ENCODE results near the gene STXBP1. TPM values are rescaled to one million over a fixed set of nuclear protein-coding genes. Genes with fewer than 3 reads are reported as not detected.

STXBP1 gene
- total and polyA plus RNA-seq, 9 of the 15 experiments (the other 6 are each of a cell fraction or from before 2014, with no cell fraction given) = 4.6 to 35.1 (median 9.7) TPM

DNA sequence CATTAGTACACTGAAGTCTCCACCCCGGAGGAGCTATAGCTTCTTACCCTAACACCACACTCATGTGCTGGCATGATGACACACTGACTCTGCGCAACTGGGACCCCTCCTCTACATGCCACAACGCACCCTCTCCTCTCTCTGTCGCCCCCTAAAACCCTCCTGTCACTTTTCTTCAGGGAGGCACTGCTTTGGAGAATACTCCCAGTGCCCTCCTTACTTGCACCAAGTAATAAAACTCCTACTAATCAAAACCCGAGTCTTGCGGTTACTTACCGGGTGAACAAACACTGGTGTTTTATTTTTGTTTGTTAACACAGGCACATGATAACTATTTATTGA, 12.6 kb upstream of the STXBP1 start:
- intact Hi-C loops (cut with micrococcal nuclease) = loop anchor here (10.0 kb wide), 1 partner anchor 275 kb away; the partner anchor contains the start of gene AK1
- no peak for FAIRE-seq
- POLR2A ChIA-PET = interaction anchor here (0.7 kb wide), 1 partner anchor 8 kb away, joined by 3 read pairs; no protein-coding TSS in a partner anchor

More for the DNA sequence above, 12.6 kb upstream of the STXBP1 start:
- TF ChIP-seq NFIC (IDR thresholded peaks at IDR 0.05) (no peak), ZNF830 (CRISPR knock-in tag; IDR thresholded peaks at IDR 0.05) (no peak), E2F3 (CRISPR knock-in tag; IDR thresholded peaks at IDR 0.05) (no peak), ZNF384 (IDR thresholded peaks at IDR 0.05; ENCODE audit: low read depth, low read length) (no peak), ATF4 (CRISPR knock-in tag; IDR thresholded peaks at IDR 0.05) (no peak), ZNF766 (CRISPR knock-in tag; conservative IDR thresholded peaks at IDR 0.05) (no peak), STAG1 (CRISPR knock-in tag; IDR thresholded peaks at IDR 0.05; ENCODE audit: borderline replicate concordance) (no peak), CBX3 (IDR thresholded peaks at IDR 0.05; ENCODE audit: borderline replicate concordance in 1 of 2, low read length in 2 of 2) (no peak), CEBPB (tag; IDR thresholded peaks at IDR 0.05) (no peak), MTA2 (IDR thresholded peaks at IDR 0.05; ENCODE audit: low read depth) (no peak), HINFP (tag; conservative IDR thresholded peaks at IDR 0.05; ENCODE audit: low read depth) (no peak)
- TF ChIP-seq, protein P1, sequence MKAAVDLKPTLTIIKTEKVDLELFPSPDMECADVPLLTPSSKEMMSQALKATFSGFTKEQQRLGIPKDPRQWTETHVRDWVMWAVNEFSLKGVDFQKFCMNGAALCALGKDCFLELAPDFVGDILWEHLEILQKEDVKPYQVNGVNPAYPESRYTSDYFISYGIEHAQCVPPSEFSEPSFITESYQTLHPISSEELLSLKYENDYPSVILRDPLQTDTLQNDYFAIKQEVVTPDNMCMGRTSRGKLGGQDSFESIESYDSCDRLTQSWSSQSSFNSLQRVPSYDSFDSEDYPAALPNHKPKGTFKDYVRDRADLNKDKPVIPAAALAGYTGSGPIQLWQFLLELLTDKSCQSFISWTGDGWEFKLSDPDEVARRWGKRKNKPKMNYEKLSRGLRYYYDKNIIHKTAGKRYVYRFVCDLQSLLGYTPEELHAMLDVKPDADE (conservative IDR thresholded peaks at IDR 0.05; ENCODE audit: control insufficient read depth, low read depth, low read length) = no peak
- TF ChIP-seq, protein P2, sequence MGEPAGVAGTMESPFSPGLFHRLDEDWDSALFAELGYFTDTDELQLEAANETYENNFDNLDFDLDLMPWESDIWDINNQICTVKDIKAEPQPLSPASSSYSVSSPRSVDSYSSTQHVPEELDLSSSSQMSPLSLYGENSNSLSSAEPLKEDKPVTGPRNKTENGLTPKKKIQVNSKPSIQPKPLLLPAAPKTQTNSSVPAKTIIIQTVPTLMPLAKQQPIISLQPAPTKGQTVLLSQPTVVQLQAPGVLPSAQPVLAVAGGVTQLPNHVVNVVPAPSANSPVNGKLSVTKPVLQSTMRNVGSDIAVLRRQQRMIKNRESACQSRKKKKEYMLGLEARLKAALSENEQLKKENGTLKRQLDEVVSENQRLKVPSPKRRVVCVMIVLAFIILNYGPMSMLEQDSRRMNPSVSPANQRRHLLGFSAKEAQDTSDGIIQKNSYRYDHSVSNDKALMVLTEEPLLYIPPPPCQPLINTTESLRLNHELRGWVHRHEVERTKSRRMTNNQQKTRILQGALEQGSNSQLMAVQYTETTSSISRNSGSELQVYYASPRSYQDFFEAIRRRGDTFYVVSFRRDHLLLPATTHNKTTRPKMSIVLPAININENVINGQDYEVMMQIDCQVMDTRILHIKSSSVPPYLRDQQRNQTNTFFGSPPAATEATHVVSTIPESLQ (CRISPR knock-in tag; IDR thresholded peaks at IDR 0.05) = no peak
- WGBS (ENCODE audit: insufficient coverage, low coverage, missing lambda C conversion rate) = 60% methylated on average over 7 of the region's 7 CpGs
- peaks cover 9% of the 10 kb centered on the region in 2 experiments; a peak in 3 of 5 replicates for H3K4me1 ChIP-seq (replicated peaks in 1 of 2; ENCODE audit: control insufficient read depth in 2 of 2, insufficient read depth in 2 of 2, low read length in 2 of 2)
- H3K79me2 ChIP-seq (ENCODE audit: control insufficient read depth, insufficient read depth, low read length) = no peaks in the 10 kb centered on the region
- H2AFZ ChIP-seq (ENCODE audit: low read depth, low read length) = peak overlapping the region; percentile 79
- H4K20me1 ChIP-seq (replicated peaks; ENCODE audit: control insufficient read depth, insufficient read depth, low read length) = no peaks in the 10 kb centered on the region
- DNase-seq (ENCODE audit: extremely low read depth in 1 of 4, low spot score in 3 of 4) (no peak), ATAC-seq (no peak; the same call in 2 of the 3 replicates)
- no peak overlapping the region for H3K4me3 ChIP-seq
- no peak overlapping the region for H3K27ac ChIP-seq (ENCODE audit: extremely low read depth, low read depth, low read length)
- no TSS peak for BruUV-seq (replicated peaks)
- no peaks in the 10 kb centered on the region for H3K9me3 ChIP-seq (replicated peaks; ENCODE audit: control insufficient read depth, insufficient read depth, low read depth, low read length)
- in situ Hi-C loops (cut with MboI) = loop anchor here (10.0 kb wide), 2 partner anchors 135 to 275 kb away; partner anchors contain the start of genes AK1 and TOR2A
- H3K9ac ChIP-seq (ENCODE audit: insufficient read depth in 1 of 2, low read depth in 2 of 2, low read length in 2 of 2) = peak overlapping the region in 1 of 2 experiments; percentile 60; a peak in 1 of 4 replicates
- CTCF ChIA-PET (ENCODE audit: low intra/inter-chr PET ratio) = no interaction called here
- no peaks in the 10 kb centered on the region for H3K9me1 ChIP-seq (ENCODE audit: control insufficient read depth, insufficient read depth, low read length)
- H3K4me2 ChIP-seq (ENCODE audit: insufficient read depth, low read length) = no peak overlapping the region
- no peaks in the 10 kb centered on the region for H3K27me3 ChIP-seq (ENCODE audit: control insufficient read depth in 2 of 2, insufficient read depth in 2 of 2, low read length in 2 of 2)
- H3K36me3 ChIP-seq (ENCODE audit: control insufficient read depth, insufficient read depth, low read length) = no peaks in the 10 kb centered on the region

All from K562 (cell line).